Measurements from ENCODE around the gene MTARC1. TPM values are rescaled to one million over a fixed set of nuclear protein-coding genes. Genes with fewer than 3 reads are reported as not detected.

Gene MTARC1
- total RNA-seq, 1 experiment from 2014 or later, result 26.5 TPM

- POLR2A ChIA-PET, result no interaction called here
- CTCF ChIA-PET, result no interaction called here
- no peaks in the 10 kb centered on the region for H3K9me3 ChIP-seq (ENCODE audit: control insufficient read depth in 1 of 2, insufficient read depth in 1 of 2, low read depth in 1 of 2, low read length in 2 of 2)
Observed at GRCh38 chr1:220769205-220769604, 17.5 kb upstream of the MTARC1 start.

GRCh38 chr1:220770245-220770913, 16.3 kb upstream of the MTARC1 start:
- H3K9me3 ChIP-seq (ENCODE audit: control insufficient read depth in 1 of 2, insufficient read depth in 1 of 2, low read depth in 1 of 2, low read length in 2 of 2), result no peaks in the 10 kb centered on the region
- H3K27me3 ChIP-seq (ENCODE audit: insufficient read depth, low read length), result no peaks in the 10 kb centered on the region
- H3K4me3 ChIP-seq (replicated peaks in 1 of 2; ENCODE audit: low read depth in 1 of 2, low read length in 2 of 2), result no peak overlapping the region
- BruUV-seq (replicated peaks), result no TSS peak
- no peaks in the 10 kb centered on the region for H3K79me2 ChIP-seq (ENCODE audit: insufficient read depth, low read length)
- no peak overlapping the region for H3K9ac ChIP-seq (ENCODE audit: low read length)
- intact Hi-C loops (cut with micrococcal nuclease), result loop anchor here (10.0 kb wide), 1 partner anchor 776 kb away; no protein-coding TSS in a partner anchor
- no peak overlapping the region for H3K4me2 ChIP-seq (ENCODE audit: low read length)
- ChIA-PET POLR2A (no interaction called here), RAD21 (ENCODE audit: low non-redundant PET in 1 of 2, low total read pairs in 2 of 2, uncharacterized antibody in 2 of 2, unreplicated experiment in 2 of 2) (no interaction called here), CTCF (no interaction called here)
- TF ChIP-seq ZBTB33 (IDR thresholded peaks at IDR 0.05; ENCODE audit: extremely low read depth, insufficient replicate concordance, low read length) (no peak), MAX (IDR thresholded peaks at IDR 0.05) (no peak)
- no peaks in the 10 kb centered on the region for H4K20me1 ChIP-seq (ENCODE audit: insufficient read depth)
- H3K36me3 ChIP-seq (ENCODE audit: control insufficient read depth in 1 of 2, insufficient read depth in 2 of 2, low read length in 2 of 2), result no peaks in the 10 kb centered on the region; a peak in 1 of 4 replicates
- no peak for DNase-seq (ENCODE audit: low read depth, low spot score)
- no peak overlapping the region for H2AFZ ChIP-seq (ENCODE audit: low read depth, low read length, poor library complexity, severe bottlenecking)
- no peaks in the 10 kb centered on the region for H3K4me1 ChIP-seq (ENCODE audit: control insufficient read depth in 1 of 2, insufficient read depth in 2 of 2, low read length in 2 of 2)
- ATAC-seq, result no peak
- no peaks in the 10 kb centered on the region for H3K9me2 ChIP-seq (ENCODE audit: insufficient read depth)
- H3K27ac ChIP-seq (ENCODE audit: low read depth, low read length), result no peak overlapping the region

More at GRCh38 chr1:220769205-220769604, 17.5 kb upstream of the MTARC1 start:
- DNase-seq (ENCODE audit: low read depth, low spot score), result no peak
- H3K36me3 ChIP-seq (ENCODE audit: control insufficient read depth in 1 of 2, insufficient read depth in 2 of 2, low read length in 2 of 2), result no peaks in the 10 kb centered on the region; a peak in 1 of 4 replicates
- H3K27me3 ChIP-seq (ENCODE audit: insufficient read depth, low read length), result no peaks in the 10 kb centered on the region
- BruUV-seq (replicated peaks), result no TSS peak
- H3K9me2 ChIP-seq (ENCODE audit: insufficient read depth), result no peaks in the 10 kb centered on the region
- no peak overlapping the region for H3K4me2 ChIP-seq (ENCODE audit: low read length)
- no peak overlapping the region for H2AFZ ChIP-seq (ENCODE audit: low read depth, low read length, poor library complexity, severe bottlenecking)
- no peaks in the 10 kb centered on the region for H3K4me1 ChIP-seq (ENCODE audit: control insufficient read depth in 1 of 2, insufficient read depth in 2 of 2, low read length in 2 of 2)
- intact Hi-C loops (cut with micrococcal nuclease), result no loop called here
- no peak overlapping the region for H3K4me3 ChIP-seq (replicated peaks in 1 of 2; ENCODE audit: low read depth in 1 of 2, low read length in 2 of 2)
- TF ChIP-seq POLR2AphosphoS5 (IDR thresholded peaks at IDR 0.05; ENCODE audit: low read depth, low read length), result no peak
- TF ChIP-seq ZFX (IDR thresholded peaks at IDR 0.05), result no peak
- TF ChIP-seq EZH2phosphoT487 (IDR thresholded peaks at IDR 0.05; ENCODE audit: borderline replicate concordance), result no peak
- TF ChIP-seq MAX (IDR thresholded peaks at IDR 0.05), result no peak
- no peak for TF ChIP-seq ELF1 (IDR thresholded peaks at IDR 0.05; ENCODE audit: borderline replicate concordance, low read depth)
- no peak for TF ChIP-seq EZH2 (IDR thresholded peaks at IDR 0.05)
- TF ChIP-seq SRF (IDR thresholded peaks at IDR 0.05; ENCODE audit: low read depth), result no peak
- no peak for TF ChIP-seq POLR2A (IDR thresholded peaks at IDR 0.05; ENCODE audit: borderline replicate concordance, extremely low read depth, insufficient read depth, insufficient read length)
- no peak for TF ChIP-seq FOSL1 (IDR thresholded peaks at IDR 0.05; ENCODE audit: low read depth)
- no peak overlapping the region for H3K9ac ChIP-seq (ENCODE audit: low read length)
- no peaks in the 10 kb centered on the region for H4K20me1 ChIP-seq (ENCODE audit: insufficient read depth)
- no peak overlapping the region for H3K27ac ChIP-seq (ENCODE audit: low read depth, low read length)
- RAD21 ChIA-PET (ENCODE audit: low non-redundant PET in 1 of 2, low total read pairs in 2 of 2, uncharacterized antibody in 2 of 2, unreplicated experiment in 2 of 2), result no interaction called here
- H3K79me2 ChIP-seq (ENCODE audit: insufficient read depth, low read length), result no peaks in the 10 kb centered on the region
- ATAC-seq, result no peak
